Fibroblast of the aortic adventitia (primary cell): ENCODE data around the gene FLRT1. TPM values are rescaled to one million over a fixed set of nuclear protein-coding genes. Genes with fewer than 3 reads are reported as not detected.
A peak's percentile ranks its signal among the peaks of the same experiment; 100 is the strongest.

Experiments used
- DNase-seq: peaks from one replicate; pipeline ENCODE4 v3.0.0-alpha.2; 2010; ENCODE audit warnings: low read depth
- H3K4me3 ChIP-seq: 2 replicates; pipeline ENCODE4 v1.5.1; 2011; ENCODE audit warnings: low read depth, mild to moderate bottlenecking, control low read depth, low read length, moderate library complexity
- total RNA-seq: library from RNA; depleted of rRNA; stranded (reverse); fragments of >200 nt; gene quantifications from 2 replicates; pipeline ENCODE4 v1.2.3, GENCODE V29; 2012; ENCODE audit warnings: low replicate concordance
- TF ChIP-seq, protein P1 (sequence below): IDR thresholded peaks from 2 replicates; pipeline ENCODE4 v1.5.1; 2011; ENCODE audit warnings: mild to moderate bottlenecking, low read length, control low read depth, inconsistent platforms; ENCODE audit not compliant: insufficient read depth

Gene FLRT1
- total RNA-seq, 1 donor: 0.18 TPM

DNA sequence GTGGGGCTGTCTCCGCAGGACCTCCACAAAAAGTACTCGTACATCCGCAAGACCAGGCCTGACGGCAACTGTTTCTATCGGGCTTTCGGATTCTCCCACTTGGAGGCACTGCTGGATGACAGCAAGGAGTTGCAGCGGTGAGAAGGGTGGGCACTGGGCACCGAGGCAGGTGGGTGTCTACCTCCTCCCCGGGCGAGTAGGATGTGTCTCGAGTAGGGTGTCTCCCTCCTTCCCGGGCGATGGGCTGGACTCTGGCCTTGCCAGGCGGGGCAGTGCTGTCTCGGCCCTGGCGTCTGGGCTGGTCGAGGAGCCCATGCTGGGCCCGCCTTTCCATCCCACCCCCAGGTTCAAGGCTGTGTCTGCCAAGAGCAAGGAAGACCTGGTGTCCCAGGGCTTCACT lies 39.2 kb upstream of the FLRT1 start:
- DNase-seq: no peak
- TF ChIP-seq, protein P1, sequence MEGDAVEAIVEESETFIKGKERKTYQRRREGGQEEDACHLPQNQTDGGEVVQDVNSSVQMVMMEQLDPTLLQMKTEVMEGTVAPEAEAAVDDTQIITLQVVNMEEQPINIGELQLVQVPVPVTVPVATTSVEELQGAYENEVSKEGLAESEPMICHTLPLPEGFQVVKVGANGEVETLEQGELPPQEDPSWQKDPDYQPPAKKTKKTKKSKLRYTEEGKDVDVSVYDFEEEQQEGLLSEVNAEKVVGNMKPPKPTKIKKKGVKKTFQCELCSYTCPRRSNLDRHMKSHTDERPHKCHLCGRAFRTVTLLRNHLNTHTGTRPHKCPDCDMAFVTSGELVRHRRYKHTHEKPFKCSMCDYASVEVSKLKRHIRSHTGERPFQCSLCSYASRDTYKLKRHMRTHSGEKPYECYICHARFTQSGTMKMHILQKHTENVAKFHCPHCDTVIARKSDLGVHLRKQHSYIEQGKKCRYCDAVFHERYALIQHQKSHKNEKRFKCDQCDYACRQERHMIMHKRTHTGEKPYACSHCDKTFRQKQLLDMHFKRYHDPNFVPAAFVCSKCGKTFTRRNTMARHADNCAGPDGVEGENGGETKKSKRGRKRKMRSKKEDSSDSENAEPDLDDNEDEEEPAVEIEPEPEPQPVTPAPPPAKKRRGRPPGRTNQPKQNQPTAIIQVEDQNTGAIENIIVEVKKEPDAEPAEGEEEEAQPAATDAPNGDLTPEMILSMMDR: no peak
- no peak overlapping the region for H3K4me3 ChIP-seq

DNA sequence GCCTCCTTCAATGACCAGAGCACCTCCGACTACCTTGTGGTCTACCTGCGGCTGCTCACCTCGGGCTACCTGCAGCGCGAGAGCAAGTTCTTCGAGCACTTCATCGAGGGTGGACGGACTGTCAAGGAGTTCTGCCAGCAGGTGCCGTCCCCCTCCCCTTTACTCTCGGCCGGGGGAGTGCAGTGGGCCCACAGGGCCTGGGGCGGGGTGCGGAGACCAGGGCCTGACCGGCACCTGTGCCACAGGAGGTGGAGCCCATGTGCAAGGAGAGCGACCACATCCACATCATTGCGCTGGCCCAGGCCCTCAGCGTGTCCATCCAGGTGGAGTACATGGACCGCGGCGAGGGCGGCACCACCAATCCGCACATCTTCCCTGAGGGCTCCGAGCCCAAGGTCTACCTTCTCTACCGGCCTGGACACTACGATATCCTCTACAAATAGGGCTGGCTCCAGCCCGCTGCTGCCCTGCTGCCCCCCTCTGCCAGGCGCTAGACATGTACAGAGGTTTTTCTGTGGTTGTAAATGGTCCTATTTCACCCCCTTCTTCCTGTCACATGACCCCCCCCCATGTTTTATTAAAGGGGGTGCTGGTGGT lies 38.5 kb upstream of the FLRT1 start:
- DNase-seq: no peak
- no peak overlapping the region for H3K4me3 ChIP-seq
- TF ChIP-seq, protein P1: no peak

DNA sequence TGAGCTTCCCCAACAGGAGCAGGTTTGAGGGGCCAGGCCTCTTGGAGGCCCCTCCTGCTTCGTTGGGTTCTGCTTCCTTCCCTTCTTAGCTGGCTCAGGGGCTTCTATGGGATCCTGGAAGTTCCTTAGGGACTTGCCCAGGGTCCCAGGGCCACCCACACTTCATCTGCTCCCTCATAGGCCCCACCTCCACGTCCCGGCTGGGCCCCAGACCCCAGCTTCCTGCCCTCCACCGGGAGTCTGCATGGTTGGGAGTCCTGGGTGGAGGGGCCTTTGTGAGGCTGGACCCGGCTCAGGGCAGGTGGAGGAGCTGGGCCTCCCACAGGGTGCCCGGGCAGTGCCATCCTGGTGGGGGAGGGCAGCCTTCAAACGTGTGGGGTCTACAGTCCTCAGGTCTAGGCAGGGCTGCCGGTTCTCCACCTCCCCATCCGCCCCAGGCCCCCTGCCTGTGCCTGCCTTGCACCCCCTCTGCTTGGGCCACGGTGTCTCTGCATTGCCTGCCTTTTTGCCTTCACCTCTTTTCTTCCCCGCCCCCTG lies 37.9 kb upstream of the FLRT1 start:
- TF ChIP-seq, protein P1: no peak
- no peak for DNase-seq
- no peak overlapping the region for H3K4me3 ChIP-seq

DNA sequence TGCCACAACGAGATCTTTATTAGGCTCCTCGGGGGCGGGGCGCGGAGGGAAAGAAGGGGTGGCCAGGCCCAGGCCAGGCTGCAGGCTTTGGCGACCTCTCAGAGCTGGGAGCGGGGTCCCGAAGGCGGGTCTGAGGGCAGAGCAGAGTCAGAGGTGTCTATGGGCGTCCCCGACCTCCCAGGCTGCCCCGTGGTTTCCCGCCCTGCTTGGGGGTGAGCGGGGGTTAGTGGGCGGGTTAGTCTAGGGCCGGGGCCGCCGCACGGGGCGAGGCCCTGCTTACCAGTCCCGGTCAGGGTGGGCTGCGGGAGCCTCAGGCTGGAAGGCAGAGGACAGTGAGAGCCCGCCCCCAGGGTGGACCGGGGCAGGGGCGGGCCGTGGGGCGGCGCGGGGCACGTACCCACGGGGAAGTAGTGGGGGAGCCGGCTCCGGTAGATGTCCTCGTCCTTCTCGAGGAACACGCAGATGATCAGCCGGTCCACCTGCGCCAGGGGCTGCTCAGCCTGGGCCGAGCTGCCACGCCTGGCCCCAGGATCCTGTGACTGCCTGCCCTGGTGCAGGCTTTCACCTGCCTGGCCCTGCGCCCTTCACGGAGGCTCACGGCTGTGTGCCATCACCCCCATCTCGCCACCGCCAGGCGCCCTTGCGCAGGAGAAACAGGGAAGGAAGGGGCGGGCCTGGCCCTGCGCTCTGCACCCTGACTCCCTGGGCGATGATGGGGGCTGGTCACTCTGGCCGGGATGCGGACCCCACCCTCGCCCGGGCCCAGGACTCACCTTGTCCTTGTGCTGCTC lies 37.0 kb upstream of the FLRT1 start:
- TF ChIP-seq, protein P1: no peak
- H3K4me3 ChIP-seq: no peak overlapping the region
- DNase-seq: no peak

DNA sequence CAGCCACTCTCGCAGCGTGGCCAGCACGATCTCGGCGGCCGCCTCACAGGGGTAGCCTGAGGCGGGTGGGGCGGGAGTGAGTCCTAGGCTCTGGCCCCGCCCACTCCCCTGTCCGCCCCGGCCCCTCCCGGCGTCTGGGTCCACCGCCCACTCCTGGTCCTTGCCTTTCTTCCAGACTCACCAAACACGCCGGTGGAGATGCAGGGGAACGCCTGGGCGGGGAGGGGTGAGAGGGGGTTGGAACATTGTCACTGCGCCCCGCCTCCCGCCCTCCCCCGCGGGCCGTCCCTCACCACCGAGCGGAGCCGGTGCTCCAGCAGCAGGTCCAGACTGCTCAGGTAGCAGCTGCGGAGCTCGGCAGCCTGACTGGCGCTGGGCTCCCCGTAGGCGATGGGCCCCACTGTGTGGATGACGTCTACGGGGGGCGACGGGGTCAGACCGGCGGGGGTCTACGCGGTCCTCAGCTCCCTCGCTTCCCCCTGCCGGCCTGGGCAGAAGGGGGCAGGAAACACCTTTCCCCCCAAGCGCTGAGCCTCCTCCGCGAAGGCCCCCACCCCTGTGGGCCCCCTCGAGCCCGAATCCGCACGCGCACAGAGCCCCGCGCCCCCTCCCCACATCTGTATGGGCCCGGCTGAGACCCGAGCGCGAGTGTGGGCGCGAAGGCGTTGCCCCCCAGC lies 36.2 kb upstream of the FLRT1 start:
- TF ChIP-seq, protein P1: no peak
- DNase-seq: peak; percentile 21
- no peak overlapping the region for H3K4me3 ChIP-seq

DNA sequence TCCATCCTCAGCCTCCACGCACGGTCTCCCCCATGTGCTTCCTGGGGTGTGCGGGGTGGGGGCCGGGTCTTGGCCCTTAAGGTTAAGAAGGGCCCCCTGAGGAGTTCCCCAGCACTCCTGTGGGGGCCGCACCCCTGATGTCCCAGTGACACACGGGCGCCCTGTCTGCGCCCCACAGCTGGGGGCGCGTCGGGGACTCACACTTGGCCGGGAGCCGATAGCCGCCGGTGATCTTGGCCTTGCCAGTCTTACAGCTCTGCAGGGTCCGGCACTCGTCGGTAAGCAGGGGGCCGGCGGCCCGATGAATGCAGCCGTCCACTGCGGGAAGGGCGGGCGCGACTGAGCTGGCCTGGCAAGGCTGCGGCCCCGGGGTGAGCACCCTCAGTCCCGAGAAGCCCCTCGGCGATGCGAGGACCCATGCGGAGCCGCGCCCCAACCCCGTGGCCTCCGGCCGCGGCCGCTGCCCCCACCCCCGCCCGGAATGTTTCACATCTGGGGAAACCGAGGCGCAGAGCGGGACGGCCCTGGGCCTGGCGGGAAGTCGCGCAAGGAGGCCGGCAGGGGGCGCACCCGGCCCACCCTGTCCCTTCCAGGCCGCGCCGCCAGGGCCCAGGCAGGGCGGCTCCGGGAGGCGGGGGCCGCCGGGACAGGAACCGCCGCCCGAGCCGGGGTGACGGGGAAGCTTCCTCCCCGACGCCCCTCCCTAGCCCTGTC lies 35.5 kb upstream of the FLRT1 start:
- peak overlapping the region; percentile 42 for H3K4me3 ChIP-seq
- DNase-seq: peak; percentile 68
- TF ChIP-seq, protein P1: peak; percentile 62
